OCI-LY7 (cell line): ENCODE data around the gene PLXNB2.

ENCODE experiments used
- CTCF ChIP-seq: fragments of 200-600 bp; sonication (generic); conservative IDR thresholded peaks from 2 replicates; pipeline ENCODE4 v1.5.1; 2014; ENCODE audit warnings: mild to moderate bottlenecking, antibody characterized with exemption, low read length, moderate library complexity, mixed read lengths
- EZH2phosphoT487 ChIP-seq: fragments of 200-600 bp; sonication (generic); IDR thresholded peaks from 2 replicates; pipeline ENCODE4 v1.6.1; 2018; ENCODE audit warnings: low read depth, borderline replicate concordance, mild to moderate bottlenecking, mixed run types, antibody characterized with exemption, low read length, moderate library complexity, mixed read lengths

- TF ChIP-seq CTCF, result peak; percentile 47
- no peak for TF ChIP-seq EZH2phosphoT487
These were observed 33.1 kb downstream of the PLXNB2 start for GRCh38 chr22:50274311-50274710.
